HG02943 (cell line): ENCODE measurements around the gene BRINP1.

ENCODE experiments used
- ATAC-seq: cut with Tn5 transposase; IDR thresholded peaks from one replicate; pipeline ENCODE4 v1.9.1; 2021; ENCODE audit warnings: mild to moderate bottlenecking, low read depth, moderate library complexity; ENCODE audit not compliant: unreplicated experiment

BRINP1 gene

GRCh38 chr9:119154527-119154926 lies 214.7 kb downstream of the BRINP1 start:
- no peak for ATAC-seq

- no peak for ATAC-seq
Observed at GRCh38 chr9:119153402-119153801, 215.8 kb downstream of the BRINP1 start.

GRCh38 chr9:119148855-119149254 lies 220.4 kb downstream of the BRINP1 start:
- ATAC-seq: no peak

- no peak for ATAC-seq
Observed at GRCh38 chr9:119137479-119137878, 231.8 kb downstream of the BRINP1 start.

- no peak for ATAC-seq
Observed at GRCh38 chr9:119126040-119126439, 243.2 kb downstream of the BRINP1 start.

- ATAC-seq: no peak
Observed at GRCh38 chr9:119121899-119122298, 247.3 kb downstream of the BRINP1 start.

- ATAC-seq: no peak
Observed at GRCh38 chr9:119117409-119117808, 251.8 kb downstream of the BRINP1 start.
